K562 treated with DMSO at 1 percent for 24 hours (cell line): ENCODE measurements around the gene C1orf87. TPM values are rescaled to one million over a fixed set of nuclear protein-coding genes. Genes with fewer than 3 reads are reported as not detected.

Experiments
- total RNA-seq: library from RNA; unstranded; fragments of 300-600 nt; gene quantifications from 2 replicates; pipeline ENCODE4 v1.2.3, GENCODE V29; 2022; ENCODE audit warnings: low read depth; ENCODE audit not compliant: insufficient read depth

C1orf87 gene
- total RNA-seq: not detected in 2 replicates

DNA sequence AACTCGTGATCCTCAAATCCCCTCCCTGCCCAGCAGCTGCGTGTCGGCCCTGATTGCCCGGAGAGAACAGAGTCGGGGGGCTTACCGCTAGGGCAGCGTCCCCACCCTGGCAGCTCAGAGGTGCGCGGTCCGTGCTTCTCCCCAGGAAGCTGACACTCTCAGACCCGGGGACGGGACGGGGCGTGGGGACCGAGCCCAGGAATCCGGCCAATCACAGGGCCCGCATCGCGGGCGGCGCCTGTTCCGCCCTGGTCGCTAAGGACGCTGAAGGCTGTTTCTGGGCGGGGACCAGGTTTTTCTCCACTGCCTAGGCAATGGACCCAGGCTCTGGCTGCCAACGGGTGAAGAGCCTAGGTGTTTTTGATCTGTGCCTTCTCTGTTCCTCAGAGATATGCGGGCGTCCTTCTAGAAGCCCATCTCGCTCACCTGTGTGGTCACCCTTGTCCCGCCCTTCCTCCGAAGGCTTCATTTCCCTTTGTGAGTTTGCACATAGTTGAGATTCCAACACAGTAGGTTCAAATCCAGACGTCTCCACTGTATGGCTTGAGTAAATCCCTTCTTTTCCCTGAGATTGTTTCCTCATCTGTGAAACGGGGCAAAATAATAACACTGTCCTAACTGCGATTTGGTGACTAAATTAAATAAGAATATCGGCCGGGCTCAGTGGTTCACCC is at the start of gene C1orf87:
TSS of gene C1orf87 (minus strand) at position 166 of the 674 bp plus-strand sequence. CDS start 1,127 bp downstream, outside the sequence.

Other genes with a start within 250 kb of the C1orf87 start
- gene CYP2J2, start 147.0 kb downstream of the C1orf87 start, total RNA-seq: not detected in 2 replicates